ENCODE results near the gene PLPP2.

PLPP2 gene

DNA sequence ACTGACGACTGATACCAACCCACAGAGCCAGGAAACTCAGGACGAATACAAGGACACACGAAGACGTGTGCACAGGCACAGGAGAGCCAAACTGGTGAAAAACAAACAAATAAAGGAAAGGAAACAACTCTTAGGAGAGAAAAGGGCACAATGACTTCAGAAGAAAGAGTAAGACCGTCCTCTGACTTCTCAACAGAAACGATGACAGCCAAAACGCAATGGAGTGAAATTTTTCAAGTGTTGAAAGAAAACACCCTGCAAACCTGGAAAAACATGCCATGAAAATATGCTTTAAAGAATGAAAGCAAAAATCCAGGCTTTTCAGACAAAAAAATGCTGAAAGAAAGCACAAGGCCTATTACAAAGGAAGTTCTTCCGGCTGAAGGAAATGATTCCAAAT is 24.6 kb upstream of the PLPP2 start:
- DNase-seq (ENCODE audit: low read depth) = no peak

DNA sequence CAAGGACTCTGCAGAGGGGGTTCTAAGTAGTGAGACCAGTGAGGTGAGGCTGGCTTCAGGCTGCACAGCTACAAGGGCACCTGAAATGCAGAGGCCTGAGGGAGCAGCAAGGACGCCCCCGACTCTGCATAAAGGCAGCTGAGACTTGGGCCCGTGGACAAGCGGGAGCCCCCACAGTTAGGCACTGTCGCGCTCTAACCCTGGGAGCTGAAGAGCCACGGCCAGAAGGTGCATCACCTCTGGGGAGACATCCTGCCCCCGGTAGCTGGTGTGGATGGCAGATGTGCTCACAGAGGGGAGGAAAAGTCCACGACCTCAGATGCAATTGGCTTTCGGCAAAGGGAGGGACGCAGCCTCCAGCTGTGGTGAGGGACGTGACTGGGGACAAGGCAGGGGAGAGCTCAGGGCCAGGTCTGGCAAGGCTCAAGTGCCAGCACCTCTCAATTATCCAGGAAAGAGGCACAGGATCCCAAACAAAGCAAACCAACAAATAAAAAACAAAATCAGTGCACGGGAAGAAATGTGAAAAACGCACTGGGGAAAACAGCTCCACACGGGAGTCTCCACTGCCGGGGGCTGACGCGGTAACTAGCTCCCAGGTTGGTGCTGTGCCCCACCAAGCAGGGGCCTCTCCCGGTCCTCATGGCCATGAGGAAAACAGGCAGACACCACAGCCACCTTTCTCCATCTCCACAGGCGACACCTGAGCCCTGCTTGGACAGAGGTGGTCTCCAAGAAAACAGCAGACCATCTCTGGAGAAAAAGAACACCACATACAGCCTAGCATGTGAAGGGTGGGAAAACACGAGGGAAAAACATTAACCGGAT is 23.0 kb upstream of the PLPP2 start:
- DNase-seq (ENCODE audit: low read depth) = no peak

DNA sequence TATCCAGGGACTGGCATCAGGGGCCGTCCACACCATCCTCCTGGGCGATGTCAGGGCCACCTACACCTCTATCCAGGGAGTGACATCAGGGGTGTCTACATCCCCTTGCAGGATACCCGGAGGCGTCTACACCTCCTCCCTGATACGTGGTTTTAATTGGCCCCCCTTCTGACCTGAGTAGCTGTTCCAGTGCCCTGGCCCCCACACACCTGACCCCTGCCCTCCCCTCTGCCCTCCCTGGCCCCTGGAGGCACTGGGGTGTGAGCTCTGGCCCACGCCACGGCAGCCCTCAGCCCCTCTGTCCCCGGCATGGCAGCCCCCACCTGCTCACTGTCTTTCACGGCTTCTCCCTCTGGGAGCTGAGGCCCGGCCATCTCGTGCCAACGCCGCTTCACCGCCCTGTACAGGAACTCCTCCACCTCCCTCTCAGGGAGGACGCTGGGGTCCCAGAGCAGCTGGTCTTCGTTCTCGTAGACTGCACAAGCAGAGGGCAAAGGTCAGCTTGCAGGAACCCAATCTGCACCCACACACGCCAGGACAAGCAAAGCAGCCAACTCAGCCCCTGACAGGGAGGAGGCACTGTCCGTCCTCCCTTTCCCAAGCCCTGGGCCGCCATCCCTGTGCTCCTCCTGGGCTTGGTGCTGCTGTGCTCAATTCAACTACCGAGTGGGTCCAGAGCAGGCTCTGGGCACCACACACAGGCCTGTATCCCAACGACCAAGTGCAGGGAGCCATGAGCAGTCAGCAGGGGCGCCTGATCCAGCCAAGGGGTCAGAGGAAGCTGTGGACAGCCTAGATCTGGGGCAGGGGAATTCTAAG is 22.2 kb upstream of the PLPP2 start:
- DNase-seq (ENCODE audit: low read depth) = no peak

DNA sequence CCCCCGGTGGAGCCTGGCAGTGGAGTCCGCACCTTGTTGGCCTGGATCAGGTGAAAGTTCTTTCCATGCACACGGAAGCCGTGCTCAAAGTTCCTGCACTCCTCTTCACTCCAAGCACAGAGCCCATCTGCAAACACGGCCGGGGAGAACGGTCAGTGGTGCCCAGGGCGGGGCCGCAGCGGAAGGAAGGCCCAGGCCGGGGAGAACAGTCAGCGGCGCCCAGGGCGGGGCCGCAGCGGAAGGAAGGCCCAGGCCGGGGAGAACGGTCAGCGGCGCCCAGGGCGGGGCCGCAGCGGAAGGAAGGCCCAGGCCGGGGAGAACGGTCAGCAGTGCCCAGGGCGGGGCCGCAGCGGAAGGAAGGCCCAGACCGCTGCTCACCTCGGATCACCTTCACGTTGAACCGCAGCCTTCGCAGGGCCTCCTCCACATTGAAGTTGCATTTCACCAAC is 20.6 kb upstream of the PLPP2 start:
- DNase-seq (ENCODE audit: low read depth) = no peak

DNA sequence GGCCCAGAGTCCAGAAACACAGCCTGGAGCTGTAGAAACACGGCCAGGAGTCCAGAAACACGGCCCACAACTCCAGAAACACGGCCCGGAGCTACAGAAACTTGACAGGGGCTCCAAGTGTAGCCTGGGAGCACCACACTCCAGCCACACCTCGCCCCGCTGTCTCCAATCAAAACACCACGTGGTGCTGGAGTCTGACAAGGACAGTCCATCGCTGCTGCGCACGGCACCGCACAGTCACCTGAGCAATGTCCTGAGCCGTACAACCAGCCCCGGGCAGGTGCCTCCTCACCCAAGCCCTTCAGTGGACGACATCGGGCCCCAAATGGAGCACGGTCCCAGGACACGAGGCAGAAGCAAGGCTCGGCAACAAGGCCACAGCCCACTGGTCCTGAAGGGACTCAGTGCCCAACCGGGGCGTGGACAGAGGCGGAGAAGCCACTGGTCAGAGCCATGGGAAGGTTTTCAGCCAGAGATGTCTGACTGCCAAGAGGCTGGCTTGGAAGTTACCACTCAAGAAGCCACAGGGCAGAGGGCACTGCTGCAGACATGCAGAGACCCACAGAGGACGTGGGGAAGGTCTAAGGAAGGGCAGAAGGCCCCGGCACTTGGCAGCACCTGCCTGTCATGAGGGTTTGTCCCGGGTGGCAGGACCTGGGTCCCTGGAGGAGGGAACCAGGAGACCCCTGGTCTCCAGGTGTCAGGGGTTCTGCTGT is 19.7 kb upstream of the PLPP2 start:
- DNase-seq (ENCODE audit: low read depth) = no peak

DNA sequence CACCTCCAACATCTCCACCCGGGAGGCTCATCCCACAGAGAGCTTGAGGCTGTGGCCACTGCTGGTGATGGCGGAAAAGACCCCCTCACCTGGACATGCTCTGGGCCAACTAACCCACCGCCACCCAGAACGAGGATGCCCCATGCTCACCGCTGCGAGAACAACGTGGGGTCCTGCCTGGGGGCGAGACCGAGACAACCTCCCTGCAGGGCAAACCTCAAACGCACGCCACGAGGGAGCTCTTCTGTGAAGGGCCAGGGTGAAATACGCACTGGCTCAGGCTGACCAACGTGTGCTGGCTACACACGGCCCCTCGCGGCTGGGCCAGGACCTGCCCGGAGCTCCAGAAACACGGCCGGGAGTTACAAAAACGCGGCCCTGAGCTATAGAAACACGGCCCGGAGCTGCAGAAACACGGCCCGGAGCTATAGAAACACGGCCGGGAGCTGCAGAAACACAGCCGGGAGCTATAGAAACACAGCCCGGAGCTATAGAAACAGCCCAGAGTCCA is 19.0 kb upstream of the PLPP2 start:
- no peak for DNase-seq (ENCODE audit: low read depth)

DNA sequence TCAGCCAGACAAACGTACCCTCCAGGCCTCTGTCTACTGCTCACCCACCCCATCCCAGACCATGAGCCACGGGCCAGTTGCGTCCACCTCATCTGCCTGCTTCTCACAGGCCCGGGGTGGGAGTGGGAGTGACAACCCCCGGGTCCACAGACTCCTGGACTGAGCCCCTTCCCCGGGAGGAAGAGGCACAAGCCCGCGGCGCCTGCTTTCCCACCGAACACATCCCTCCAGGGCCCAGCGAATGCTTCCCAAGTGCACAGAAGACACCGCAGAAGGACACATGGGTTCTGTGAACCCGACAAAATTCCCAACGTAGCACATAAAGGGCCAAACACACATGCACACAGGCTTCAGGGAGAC is 18.0 kb upstream of the PLPP2 start:
- DNase-seq (ENCODE audit: low read depth) = no peak

DNA sequence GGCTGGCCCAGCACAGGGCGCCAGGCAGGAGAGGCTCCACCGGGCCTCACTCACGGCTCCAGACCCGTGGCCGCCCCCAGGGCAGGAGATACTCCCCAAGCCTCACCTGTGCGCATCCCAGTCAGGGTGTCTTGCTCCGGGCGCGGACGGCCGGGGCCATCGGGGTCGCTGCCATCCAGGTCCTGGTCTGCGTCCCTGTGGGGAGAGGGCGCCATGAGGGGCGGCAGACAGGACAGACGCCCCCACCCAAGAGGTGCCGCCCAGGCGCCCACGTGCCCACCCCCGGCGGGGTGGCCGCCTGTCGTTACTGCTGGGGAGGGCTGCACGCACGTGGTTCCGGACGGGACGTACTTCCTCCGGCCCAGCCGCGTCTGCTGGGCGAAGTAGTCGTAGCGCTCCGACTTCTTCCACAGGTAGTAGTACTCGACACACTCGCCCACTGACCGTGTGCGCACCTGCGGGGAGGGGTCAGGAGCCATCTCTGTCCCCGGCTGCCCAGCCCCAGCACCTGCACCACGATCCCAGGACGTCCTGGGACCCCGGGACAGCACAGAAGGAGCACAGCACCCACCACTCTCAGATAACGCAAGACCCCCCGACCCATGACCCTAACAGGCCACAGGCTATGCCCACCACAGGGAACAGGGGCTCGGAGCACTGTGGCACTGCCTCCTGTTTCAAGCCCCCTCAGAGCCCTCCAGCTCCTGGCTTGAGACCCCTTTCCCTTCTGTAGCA is 17.4 kb upstream of the PLPP2 start:
- no peak for DNase-seq (ENCODE audit: low read depth)

DNA sequence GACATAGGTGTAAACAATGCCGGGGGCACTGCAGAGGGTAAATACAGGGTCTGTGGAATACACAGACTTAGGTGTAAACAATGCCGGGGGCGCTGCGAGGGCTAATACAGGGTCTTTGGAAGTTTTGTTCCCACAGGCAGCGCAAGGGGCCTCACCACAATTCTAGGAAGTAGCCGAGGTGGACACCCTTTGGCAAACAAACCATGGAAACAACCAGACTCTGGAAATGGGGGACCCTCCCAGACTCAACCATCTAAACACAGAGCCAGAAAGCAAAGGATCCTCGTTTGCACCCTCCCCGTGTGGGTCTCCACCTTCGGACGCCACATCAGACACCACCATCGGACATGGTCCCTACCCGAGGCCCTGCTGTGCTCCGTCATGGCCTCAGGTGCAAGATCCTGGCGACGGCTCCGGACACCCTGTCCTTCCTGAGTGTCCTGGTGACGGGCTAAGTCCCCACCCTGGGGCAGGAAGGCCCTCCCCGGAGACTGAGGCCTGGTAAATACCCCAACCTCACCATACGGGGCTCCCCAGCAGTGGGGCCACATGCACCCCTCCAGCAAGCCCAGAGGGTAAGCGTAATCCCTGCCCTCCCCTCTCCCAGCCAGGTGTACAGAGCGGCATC is 16.7 kb upstream of the PLPP2 start:
- DNase-seq (ENCODE audit: low read depth) = no peak

DNA sequence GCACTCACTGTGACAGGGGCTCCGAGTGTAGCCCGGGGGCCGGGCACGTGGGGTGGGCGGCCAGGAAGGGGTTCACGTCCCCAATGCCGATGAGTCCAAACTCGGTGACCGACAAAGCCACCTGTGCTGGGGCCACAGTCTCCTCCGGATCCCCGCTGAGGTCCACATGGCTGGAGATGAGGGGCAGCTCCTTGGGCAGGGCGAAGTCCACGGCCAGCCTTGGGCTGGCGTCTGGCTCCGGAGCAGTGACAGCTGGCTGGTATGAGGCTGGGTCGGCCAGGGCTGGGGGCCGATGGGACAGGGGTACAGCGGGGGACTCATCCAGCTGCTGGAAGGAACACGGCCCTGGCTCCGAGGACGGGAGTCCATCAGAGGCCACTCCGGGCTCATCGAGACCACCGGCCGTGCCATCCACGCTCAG is 15.9 kb upstream of the PLPP2 start:
- no peak for DNase-seq (ENCODE audit: low read depth)

DNA sequence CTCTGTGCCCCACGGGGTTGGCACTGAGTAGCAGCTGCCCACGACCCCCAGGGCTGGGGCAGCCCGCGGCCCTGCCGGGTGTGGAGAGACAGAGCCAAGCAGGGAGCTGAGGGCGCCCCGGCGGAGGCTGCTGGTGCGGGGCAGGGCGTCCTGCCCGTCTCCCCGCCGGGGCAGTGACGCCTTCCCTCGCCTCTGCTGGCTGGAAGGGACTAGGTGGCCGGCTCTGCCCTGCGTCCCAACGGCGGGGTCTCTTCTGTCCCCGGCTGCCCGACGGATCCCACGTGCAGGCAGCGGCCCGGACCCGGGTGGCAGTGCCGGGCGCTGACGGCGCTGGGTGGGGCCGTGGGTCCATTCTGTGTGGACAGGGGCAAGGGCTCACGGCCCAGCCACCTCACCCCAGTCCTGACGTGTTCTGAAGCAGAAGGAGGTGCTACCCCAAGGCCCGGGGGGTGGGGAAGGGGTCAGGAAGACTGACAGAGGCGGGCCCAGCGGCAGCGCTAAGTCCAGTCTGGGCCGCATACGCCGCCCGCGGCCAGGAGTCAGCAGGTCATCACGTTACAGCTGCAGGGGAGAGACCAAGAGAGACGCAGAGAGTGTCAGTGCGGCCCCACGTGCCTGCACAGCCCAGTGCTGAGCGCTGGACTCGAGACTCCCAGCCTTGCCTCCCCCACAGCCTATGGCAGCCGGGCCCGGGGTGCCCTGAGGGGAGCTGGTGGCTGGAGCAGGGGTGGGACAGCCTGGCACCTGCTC is 15.1 kb upstream of the PLPP2 start:
- no peak for DNase-seq (ENCODE audit: low read depth)

DNA sequence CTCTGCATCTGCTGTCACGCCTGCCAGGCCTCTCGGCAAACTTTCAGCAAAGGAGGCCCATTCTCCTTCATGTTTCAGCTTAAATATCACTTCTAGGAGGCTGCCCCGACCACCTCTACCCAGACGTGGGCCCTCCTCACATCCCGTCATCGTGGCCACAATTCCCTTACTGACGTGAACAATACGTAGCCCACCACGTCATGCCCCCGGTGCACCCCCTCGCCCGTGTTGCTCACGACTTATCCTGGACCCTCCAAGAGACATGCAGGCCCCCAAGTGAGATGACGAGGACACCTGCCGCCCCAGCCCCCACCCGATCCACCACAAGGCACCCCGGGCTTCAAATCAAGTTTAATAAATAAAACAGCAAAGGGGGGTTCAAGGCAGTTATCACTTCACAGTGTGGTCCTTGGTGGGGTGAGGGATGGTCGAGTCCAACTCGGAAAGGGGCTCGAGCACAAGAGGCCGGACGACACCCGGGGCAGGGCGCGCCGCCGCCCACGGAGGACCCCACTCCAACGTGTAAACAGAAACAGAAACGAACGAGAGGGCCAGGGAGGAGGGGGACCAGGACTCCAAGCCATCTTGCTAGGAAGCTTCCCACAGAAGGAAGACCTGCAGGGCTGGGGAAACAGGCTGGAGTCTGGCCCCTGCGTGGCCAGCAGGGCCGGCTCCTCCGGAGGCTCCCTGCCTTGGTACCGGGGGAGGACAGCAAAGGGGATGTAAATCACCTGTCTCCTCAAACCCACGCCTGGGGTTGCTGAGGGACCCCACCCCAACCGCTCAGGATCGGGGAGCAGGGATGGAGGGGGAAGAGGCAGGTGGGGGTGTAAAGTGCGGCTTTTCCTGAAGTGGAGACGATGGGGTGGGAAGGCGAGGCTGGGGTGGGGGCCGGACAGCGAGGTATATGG is 14.3 kb upstream of the PLPP2 start:
- DNase-seq (ENCODE audit: low read depth) = no peak

DNA sequence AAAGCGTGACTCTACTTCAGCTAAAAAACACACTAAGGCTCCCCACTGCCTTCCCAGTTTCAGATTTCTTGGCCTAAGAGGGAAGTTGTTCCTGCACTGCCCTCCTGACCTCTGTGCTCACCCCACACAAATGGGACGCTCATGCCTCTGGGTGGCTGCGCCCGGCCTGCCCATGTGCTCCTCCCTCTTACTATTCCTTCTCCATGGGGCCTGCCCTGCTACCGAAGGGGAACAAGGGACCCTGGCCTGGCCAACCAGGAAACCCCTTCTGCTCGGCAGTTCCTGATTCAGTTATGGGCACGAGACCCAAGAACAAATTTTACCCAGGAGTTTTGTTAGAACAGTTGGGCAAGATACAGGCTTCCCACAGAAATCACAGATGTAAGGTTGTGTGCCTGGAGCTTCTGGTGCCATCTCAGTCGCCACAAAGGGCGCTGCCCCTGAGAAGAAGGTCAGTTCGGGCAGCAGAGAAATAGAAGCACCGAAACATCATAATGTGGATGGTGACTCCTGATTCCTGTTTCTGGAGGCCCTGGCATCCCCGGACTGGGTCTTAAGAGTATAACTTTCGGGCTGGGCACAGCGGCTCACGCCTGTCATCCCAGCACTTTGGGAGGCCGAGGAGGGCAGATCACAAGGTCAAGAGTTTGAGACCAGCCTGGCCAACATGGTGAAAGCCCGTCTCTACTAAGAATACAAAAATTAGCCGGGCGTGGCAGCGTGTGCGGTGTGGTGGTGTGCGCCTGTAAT is 5.4 kb upstream of the PLPP2 start:
- no peak for DNase-seq (ENCODE audit: low read depth)

DNA sequence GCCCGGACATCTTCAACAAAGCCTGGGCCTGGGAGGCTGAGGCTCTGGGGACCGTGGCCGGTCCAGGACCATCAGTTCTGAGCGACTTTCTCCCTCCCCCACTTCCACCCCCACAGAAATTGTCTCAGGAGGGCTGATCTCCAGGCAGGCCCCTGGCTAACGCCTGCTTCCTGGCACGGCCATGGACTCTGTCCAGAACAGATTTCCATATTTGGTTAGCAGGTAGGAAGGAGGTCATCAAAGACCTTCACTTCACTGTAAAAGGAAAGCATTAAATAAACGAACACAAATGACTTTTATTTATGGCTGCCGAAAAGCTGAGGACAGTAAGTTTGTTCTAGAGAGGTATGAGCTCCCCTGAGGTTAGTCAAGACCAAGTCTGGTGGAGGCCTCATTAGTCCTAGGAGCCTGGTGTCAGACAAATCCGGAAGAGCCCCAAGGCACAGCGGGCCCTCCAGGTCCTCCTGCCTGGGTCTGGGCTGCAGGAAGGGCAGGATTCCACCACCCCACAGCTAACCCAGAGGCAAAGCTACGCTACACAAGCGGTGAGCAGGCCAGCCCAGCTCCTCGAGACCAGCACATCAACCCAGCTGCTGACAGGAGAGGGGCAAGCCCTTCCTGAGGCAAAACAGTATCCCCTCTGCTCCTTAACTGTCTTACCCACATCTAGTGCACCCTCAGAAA is 4.6 kb upstream of the PLPP2 start:
- no peak for DNase-seq (ENCODE audit: low read depth)

DNA sequence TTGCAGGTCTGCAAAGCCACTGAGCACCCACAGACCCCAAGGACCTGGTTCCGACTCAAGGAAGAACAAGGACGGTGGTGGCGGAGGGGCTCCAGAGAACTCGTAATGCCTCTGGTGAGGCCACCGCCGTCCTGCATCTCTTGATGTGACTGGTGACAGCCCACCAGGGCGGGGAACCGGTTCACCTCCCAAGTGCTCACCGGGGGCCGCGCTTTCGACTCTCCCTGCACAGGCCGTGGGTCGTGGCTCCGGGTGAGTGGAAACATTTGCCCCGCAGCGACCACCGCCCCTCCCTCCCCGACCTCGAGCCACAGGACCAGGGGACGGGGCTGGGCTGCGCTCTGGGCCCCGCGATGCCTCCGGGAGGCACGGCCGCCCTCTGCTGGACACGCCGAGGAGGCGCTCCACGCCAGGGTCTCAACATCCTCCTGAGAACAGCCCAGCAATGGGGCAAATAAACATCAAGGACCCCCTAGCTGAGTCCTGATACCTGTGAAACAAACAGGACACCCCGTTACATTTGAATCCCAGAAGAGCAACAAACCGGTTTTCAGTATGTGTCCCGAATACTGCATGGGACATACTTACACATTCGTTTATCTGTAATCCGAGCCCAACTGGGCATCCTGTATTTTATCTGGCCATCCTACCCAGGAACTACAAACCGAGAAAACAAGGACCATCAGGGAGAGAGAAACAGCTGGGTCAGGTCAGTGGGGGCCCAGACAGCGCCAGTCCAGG is 3.9 kb upstream of the PLPP2 start:
- DNase-seq (ENCODE audit: low read depth) = no peak

DNA sequence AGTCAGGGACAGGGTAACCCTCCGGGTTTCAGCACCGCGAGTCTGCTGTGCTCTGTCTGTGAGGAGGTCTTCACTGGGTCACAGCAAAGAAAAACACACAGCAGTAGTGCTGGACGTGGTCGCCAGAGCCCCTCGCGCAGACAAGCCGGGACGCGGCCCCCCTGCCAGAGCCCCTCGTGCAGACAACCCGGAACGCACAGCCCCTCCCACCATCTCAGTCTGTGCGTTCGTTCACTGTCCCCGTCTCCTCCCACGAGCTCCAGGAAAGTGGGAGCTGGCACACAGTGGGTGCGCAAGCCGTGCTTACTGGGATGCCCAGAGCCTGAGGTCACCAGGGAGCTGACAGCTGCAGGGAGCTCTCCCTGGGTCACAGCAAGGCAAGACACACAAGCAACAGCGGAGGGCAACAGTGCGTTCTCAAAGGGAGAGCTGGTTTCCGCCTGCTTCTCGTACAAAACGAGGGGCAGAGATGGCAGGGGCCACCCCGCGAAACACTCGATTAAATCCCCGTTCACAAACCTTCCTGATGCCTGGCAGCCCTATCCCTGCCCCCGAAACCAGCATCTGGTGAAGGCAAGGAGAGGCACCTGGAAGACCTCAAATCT is 3.2 kb upstream of the PLPP2 start:
- DNase-seq (ENCODE audit: low read depth) = no peak

Measured in fibroblast of the conjunctiva (primary cell).